ENCODE data around the gene GPR176.
"Not testable (repeated sequence)": the region's sequence is repeated elsewhere in the genome, so short reads cannot be mapped to it uniquely, and the experiment has no call there.

GPR176 gene

DNA sequence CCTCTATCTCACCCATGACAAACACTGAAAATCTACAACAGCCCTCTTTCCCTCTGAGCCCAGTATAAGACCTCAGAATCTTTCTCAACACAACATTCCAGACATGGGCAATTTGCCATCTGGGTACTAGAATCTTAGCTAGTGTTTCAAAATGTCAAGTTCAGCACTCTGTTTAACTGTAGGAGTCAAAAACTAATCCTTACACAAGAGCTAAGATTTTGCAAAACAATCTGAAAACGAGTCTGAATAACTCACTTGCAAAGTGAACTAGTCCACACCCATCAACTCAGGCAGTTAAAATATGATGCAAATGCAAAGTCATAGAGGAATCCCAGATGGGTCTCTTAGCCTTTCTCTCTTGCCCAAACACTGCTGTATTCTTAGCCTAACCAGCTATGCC lies 67.8 kb downstream of the GPR176 start:
- DNase-seq = no peak

DNA sequence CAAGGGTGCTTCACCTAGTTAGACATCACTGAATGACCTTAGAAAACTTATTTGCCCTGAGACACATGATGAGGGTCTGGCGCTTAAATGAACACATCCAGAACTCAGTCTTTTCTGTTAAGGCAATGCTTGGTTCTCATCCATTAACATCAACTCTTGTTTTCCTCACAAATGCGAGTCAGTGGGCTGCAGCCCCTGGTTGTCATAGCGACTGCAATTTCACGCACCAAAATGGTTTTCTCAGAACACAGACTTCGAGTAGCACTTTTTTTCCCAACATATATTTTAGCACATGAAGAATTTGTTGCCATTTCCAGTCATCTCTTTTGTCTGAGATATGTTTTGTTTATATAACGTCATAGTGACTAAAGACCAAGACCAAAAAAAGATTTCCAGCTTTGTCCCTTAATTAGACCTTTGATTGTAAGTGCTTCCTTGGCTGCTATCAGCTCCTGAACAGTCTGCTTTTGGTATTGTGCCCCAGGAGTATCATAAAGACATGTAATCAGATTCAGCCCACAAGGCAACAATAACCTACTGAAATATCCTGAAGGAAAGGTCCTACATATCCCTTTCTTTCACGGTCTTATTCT lies 68.5 kb downstream of the GPR176 start:
- no peak for DNase-seq

DNA sequence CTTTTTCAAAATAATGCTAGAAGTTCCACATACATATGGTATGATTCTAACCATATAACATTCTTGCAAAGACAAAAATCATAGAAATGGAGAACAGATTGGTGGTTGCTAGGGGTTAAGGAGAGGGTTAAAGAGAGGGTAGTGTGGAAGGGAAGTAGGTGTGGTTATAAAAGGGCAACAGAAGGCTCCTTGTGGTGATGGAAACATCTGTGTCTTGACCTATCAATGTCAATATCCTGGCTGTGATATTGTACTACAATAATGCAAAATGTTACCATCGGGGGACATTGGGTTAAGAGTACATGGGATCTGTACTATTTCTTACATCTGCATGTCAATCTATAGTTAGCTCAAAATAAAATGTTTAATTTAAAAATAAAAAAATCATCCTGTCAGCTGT lies 69.6 kb downstream of the GPR176 start:
- DNase-seq = no peak

DNA sequence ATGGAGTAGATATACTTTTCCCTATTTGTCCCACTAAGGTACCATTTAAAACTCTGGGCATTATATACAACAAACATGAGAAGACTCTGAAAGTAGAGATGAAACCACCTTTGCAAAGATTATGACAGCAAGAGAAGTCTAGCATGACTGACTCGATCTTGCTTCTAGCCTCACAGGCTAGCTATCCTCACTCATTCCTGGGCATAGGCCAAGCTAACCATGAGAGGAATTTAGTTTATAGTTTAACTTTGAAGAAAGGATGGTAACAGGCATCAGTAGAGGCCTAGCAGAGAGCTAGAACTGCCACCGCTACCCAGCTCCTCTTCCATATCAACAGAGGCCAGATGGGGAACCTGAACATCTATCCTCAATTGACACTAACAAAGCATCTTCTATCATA lies 74.0 kb downstream of the GPR176 start:
- DNase-seq = no peak

DNA sequence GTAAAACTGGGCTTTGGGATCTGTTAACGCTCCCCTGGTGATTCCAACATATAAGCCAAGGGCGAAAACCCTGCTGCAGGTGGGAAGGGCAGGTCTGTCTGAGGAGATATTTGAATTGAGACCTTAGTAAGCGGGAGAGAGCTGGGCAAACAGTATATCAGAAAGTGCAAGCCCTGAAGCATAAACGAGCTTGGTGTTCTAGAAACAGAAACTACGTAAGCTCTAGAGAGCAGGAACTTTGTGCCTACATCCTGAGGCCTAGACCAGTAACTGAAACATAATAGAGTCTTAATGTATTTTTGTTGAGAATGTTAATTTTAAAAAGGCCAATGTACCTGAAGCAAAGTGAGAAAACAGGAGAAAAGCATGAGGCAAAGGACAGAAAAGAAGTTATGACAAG lies 74.5 kb downstream of the GPR176 start:
- no peak for DNase-seq

DNA sequence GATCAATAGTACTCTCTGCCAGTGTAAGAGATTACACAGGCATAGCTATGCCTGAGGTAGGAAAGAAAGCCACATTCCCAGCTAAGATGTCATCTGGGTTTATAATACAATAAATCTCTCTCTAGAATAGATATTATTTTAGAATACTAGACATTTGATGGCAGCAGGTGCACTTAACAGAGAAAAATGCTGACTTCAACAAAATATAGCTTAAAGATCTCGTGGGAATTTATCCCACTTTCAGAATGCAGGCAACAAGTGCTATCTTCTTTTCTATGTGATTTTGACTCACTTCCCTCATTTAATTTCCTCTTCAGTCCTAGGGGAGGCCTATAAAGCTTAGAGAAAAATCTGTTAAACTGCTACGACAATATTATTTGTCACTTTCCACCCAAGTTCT lies 76.5 kb downstream of the GPR176 start:
- no peak for DNase-seq

DNA sequence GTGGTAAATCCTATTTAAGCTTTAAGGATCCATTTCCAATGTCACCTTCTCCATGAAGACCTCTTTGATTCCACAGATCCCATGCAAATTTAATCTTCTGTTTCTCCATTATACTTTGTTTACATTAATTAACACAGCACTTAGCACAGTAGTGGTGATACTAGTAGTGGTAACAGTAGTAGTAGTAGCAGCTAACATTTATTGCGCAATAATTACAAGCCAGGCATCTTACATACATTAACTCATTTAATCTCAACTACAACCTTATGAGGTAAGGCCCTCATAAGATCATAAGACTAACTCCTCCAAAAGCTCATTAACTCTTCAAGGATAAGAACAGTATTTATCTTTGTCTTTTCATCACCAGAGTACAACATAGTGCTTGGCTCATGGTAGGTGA lies 82.6 kb downstream of the GPR176 start:
- DNase-seq = no peak

DNA sequence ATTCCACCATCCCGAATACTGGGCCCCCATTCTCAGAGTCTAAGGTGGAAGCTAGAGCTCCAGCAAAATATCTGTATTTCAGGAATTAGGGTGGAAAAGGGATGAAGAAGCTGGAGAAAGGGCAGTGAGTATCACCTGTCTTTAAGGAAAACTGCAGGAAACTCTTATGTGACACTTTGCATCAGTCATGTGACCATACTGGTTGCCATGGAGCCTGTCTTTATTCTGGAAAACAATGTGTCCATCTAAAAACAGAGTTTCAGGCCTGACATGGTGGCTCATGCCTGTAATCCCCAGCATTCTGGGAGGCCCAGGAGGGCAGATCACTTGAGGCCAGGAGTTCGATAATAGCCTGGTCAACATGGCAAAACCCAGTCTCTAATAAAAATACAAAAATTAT lies 84.5 kb downstream of the GPR176 start:
- DNase-seq = no peak

DNA sequence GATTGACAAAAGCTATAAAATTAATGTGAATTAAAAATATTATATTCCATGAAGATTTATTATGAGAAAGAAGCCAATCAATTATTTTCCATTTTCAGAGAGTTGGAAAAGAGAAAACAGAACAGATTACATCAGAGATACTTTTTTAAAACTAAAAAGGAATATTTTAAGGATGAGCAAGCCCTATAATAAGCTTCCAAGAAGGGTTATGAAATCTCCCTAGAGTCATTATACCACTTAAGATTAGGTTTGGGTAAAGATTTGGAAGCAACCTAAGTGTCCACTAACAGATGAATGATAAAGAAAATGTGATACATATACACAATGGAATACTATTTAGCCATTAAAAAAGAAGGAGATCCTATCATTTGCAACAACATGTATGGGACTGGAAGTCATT lies 85.8 kb downstream of the GPR176 start:
- DNase-seq = no peak

DNA sequence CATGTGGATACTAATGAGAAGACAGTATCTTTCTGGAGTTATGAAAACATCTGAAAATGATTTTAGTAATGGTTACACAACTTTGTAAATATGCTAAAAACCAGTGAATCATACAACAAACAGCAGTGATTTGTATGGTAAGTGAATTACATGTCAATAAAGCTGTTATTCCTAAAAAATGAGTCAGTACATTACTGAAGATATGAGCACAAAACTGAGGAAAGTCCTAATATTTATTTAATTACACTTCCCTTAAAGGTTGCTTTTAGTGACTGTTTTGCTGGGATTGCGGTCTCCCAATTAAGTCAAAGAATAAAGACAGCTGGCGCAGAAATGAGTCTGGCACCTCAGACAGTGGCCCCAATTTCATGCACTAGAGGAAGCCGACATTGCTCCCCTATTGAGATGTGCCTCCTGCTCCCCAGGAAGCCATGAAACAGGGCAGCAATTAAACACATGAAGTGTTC lies 86.5 kb downstream of the GPR176 start:
- DNase-seq = no peak

DNA sequence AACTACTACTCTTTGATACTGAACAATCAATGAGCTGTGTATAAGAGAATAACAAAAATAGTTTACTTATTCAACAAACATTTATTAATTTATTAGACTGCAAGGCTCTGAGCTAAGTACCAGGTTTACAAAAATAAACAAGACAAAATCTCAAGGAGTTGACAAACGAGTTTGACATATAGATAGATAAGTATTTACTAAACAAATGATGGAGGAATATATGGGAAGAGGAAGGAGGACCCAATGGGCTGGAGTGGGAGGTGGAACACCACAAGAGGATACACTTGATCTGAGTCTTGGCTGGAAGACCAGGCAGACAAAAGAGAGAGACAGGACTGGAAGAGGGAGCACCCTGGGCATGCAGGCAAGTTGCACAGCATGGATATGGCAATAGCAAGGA lies 89.9 kb downstream of the GPR176 start:
- no peak for DNase-seq

DNA sequence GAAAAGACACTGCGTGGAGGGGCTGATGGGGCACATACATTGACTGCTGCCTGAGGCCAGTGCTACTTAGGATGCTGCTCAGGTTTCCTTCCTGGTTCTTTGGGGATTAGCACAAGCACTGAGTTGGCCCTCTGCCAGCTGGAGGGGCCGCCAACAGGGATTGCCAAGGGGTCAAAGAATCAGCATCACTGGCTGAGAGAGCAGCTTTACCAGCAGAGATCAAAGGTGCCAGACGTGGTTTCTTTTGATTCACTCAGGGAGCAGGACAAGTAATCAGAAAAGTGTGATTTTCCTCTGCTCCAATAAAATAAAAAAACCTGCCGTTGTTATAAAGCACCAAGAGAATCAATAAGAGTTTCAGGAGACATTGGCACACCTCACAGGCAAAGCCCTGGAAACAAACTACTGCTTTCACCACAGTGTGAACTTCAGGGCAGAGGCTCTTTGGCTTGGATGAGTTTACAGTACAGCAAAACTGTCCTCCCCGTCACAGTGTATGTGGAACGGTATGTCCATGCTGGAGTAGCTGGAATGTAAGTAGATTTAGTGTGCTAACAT lies 91.6 kb downstream of the GPR176 start:
- DNase-seq = no peak

DNA sequence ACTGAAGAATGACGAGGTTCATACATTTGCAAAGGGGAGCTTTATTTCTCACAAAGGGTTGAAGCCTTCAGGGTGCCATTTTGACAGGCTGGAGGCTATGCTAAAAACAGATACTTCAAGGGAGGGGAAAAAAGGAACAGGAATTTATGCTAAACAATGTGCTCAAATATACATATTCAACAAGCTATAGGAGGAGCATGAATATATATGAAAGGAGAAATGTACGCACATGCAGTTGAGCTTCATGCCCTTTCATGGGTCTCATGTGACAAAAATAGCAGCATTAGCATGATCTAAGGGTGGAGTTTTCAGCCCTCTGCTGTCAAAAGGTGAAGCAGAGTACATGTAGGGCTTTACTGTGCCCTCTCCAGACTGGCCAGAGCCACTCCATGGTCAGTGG lies 93.1 kb downstream of the GPR176 start:
- DNase-seq = no peak

DNA sequence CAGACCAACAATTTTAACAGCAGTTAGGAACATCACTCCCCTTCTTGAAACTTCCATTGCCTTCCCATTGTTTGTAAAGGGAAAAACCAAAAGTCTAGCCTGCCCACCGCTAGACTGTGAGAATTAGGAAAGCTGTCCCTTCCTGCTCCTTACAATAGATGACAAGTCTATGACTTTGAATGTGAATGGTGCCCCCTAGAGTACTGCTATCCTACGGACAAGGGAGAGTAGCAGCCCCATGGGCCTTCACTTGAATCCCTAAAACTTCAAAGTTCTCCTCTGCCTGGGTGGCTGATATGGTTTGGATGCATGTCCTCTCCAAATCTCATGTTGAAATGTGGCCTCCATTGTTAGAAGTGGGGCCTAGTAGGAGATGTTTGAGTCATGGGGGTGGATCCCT lies 96.4 kb downstream of the GPR176 start:
- no peak for DNase-seq

DNA sequence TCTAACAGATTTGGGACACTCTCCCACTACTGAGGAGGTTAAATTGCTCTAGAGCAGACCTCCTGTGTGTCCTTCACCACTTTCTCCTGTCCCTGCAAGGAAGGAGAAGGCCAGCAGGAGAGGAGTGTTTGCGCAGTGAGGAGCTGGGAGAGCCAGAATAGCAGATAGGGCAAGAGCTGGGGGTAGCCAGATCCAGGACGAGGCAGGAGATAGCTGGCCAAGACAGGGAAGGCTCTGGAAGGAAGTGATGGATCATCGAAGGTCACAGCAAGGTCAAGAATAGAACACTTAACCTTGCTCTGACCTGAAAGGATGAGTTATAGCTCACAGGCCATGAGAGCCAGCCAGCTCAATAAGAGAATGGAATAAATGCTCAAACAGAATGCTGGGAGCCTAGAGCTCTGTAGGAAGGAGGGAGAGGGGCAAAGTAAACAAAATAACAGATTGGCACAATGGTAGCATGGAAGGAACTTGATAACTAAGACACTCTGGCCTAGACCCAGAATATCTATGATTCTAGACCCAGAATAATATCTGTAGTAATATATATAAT lies 99.9 kb downstream of the GPR176 start:
- DNase-seq = no peak

DNA sequence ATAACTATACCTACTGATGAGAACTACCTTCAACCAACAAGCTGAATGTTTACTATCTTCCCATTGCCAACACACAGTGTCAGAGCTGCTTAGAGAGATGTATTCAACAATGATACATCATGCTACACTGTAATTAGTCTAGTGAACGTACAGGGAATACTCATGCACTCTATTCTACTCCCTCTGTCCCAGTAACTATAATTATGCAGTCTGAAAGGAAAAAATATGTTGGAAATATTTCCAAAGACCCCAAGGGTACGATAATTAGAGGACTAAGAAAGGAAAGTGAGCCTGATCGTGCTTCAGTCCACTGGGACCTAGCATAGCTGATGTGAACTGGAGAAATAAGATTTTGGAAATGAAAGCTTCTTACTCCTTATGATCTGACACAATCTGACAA lies 100.5 kb downstream of the GPR176 start:
- no peak for DNase-seq

DNA sequence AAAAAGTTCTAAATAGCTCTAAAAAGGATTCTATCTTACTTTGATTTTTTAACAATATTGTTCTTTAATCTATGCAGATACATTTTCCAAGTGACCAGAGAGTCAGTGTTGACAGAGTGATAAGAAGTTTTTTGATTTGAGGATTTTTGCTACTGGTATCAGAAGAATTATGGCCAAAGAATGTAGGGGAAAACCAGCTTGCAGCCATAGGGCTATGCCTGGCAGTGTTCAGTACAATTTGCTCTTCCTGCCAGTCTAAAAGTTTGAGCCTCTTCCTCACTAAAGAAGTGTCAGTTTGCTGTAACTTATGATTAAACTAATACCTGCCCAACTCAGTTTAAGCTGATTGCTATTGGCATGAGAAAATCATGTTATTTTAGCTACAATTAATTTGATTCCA lies 102.2 kb downstream of the GPR176 start:
- no peak for DNase-seq

DNA sequence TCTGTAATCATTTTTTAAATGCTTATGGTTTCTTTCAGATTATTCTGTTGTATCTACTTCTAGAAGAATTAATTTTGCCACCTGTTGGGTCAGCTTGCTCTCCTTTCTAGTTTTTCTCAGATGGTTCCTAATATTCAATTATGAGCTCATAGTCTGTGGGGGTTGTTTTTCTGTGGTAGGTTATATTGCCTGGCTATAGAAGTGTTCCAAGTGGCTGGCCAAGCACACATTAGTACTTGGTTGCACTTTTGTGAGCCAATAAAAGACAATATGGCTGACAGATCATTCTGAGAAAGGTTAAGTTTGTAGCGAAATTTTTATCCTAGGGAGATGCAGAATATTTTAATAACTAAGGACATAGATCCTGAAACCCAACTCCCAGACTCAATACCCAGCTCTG lies 105.6 kb downstream of the GPR176 start:
- no peak for DNase-seq

DNA sequence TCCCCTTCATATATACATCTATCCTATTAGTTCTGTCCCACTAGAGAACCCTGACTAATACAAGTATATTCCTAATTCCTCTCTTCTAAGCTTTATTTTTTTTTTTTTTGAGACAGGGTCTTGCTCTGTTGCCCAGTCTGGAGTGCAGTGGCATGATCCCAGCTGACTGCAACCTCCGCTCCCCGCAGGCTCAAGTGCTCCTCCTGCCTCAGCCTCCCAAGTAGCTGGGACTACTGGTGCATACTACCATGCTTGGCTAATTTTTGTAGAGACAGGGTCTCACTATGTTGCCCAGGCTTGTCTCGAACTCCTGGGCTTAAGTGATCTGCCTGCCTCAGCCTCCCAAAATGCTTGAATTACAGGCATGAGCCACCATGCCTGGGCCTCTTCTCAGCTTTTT lies 107.4 kb downstream of the GPR176 start:
- DNase-seq = not testable (repeated sequence)

DNA sequence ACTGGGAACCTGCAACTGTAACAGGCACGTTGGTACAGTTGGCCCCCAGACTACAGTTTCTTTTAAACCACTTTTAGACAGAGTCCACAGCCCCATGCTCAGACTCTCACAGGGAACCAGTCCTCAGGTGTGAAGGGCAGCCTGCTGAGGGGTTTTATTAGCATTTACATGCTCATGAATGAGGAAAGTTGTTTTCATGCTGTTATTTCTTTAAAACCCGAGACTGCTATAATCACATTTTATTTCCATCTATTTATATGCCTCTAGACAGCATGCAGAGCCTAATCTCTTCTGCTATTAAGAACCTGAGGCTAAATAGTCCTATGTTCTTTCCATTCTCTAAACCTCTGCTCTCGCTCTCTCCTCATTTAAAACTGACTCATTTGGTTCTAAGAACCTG lies 111.2 kb downstream of the GPR176 start:
- DNase-seq = no peak

DNA sequence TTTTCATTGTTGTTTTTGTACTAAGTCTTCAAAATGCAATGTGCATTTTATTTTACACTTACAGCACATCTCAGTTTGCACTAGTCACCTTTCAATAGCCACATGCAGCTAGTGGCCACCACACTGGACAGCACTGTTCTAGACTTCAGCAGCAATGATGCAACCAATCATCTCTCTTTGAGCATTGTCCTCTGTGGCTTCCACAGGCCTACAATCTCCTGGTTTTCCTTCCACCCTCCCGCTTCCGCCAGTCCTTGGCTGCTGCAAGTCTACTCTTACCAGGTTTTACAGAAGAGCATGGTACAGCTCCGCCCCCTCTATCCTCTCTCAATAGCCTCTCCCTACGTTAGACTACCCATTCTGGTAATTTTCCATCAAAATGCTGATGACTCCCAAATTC lies 112.3 kb downstream of the GPR176 start:
- no peak for DNase-seq

DNA sequence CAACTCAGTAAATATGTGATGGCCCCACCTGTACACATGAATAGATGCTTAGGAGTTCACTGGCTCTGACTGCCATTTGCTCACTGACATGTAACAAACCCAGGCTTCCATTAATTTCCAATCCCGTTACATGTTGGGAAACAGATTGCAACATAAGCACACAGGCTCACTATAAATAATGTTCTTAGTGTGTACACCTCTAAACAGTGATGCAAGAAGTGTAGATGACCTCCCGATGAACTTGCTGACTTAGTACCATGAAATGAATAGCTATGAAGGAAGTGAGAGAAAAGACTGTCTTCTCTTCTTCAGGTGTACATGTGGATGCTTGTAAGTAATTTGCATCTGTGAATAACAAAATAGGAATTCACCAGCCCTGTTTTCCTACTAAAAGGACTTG lies 116.0 kb downstream of the GPR176 start:
- DNase-seq = no peak

DNA sequence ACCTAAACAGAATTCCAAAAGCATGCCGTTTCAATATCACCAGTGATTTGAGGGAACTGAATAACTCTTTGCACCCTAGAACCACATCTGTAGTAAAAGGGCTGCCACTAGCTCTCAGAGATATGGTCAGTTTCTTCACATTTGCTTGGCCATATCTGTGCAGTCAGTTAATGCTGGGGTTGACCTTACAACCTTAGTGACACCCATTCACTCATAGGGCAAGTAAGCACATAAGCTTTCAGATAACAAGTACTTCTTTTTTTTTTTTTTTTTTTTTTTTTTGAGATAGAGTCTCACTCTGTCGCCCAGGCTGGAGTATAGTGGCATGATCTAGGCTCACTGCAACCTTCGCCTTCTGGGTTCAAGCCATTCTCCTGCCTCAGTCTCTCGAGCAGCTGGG lies 117.0 kb downstream of the GPR176 start:
- DNase-seq = no peak

DNA sequence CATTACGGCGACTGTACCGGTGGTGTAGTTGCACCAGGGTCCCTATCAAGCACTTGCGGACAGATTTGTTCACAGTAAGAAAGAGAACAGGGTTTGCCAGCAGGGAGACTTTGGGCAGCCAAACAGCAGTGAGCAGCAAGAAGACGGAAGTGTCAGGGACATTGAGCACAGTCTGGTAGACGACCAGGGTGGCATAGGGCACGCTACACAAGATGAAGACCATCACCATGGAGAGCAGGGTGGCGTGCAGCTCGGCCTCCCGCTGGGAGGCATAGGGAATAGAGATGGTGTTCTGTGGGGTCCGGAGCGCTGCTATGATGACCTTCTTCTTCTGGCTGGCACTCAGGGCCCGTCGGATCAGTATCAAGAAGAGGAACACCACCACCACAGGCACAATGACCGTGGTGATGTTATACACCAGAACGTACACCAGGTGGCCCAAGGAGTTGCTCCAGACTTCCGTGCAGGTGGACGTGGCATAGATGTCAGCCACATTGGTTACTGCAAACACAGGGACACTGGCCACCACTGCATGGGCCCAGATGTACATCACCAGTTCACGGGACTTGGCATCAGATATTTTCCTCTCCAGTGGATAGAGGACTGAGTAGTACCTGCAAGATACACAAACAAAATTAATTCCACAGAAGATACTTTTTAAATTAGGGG lies 118.3 kb downstream of the GPR176 start:
- peak; percentile 43 for DNase-seq

Measured in stimulated activated CD4-positive, alpha-beta T cell treated with anti-CD3 and anti-CD28 coated beads, Interleukin-15, amount 100 ng/mL, for 24 hours (primary cell).